ENCODE measurements around the gene NFKBIE. TPM values are rescaled to one million over a fixed set of nuclear protein-coding genes. Genes with fewer than 3 reads are reported as not detected.

Gene NFKBIE
- total RNA-seq, 4 donors from 2014 or later: 7.0 to 10.4 (median 8.5) TPM

- WGBS: 90% methylated on average over 14 of the region's 14 CpGs
- Histone ChIP-seq H3K9me3 (no peaks in the 10 kb centered on the region), H3K36me3 (peaks cover 63 to 82% (median 75%) of the 10 kb centered on the region in 4 donors), H3K27me3 (no peaks in the 10 kb centered on the region), H3K4me1 (peaks cover 37 to 78% (median 74%) of the 10 kb centered on the region in 4 donors), H3K4me3 (no peak overlapping the region), H3K27ac (replicated peaks in 1 of 4) (no peak overlapping the region)
- DNase-seq (ENCODE audit: extremely low spot score): no peak
- intact Hi-C loops (cut with DNase I): no loop called here
- no peak for TF ChIP-seq EP300 (IDR thresholded peaks at IDR 0.05)
- no peak for TF ChIP-seq POLR2AphosphoS5 (IDR thresholded peaks at IDR 0.05)
- TF ChIP-seq POLR2A (IDR thresholded peaks at IDR 0.05; ENCODE audit: low read depth): no peak
- TF ChIP-seq CTCF (IDR thresholded peaks at IDR 0.05): no peak
These were observed 13.5 kb downstream of the NFKBIE start for GRCh38 chr6:44251576-44252524.

- DNase-seq (ENCODE audit: extremely low spot score): no peak
- Histone ChIP-seq H3K36me3 (peaks cover 63 to 76% (median 73%) of the 10 kb centered on the region in 4 donors), H3K4me3 (no peak overlapping the region), H3K9me3 (no peaks in the 10 kb centered on the region), H3K4me1 (peaks cover 31 to 69% (median 66%) of the 10 kb centered on the region in 4 donors), H3K27me3 (no peaks in the 10 kb centered on the region), H3K27ac (replicated peaks in 1 of 4) (peak overlapping the region in 1 of 4 donors; percentile 15)
- intact Hi-C loops (cut with DNase I): no loop called here
- 66% methylated on average over 3 of the region's 3 CpGs for WGBS
- TF ChIP-seq POLR2A (IDR thresholded peaks at IDR 0.05; ENCODE audit: low read depth): no peak
- no peak for TF ChIP-seq EP300 (IDR thresholded peaks at IDR 0.05)
- no peak for TF ChIP-seq CTCF (IDR thresholded peaks at IDR 0.05)
- TF ChIP-seq POLR2AphosphoS5 (IDR thresholded peaks at IDR 0.05): no peak
These were observed 14.6 kb downstream of the NFKBIE start for GRCh38 chr6:44250718-44251123.

- Histone ChIP-seq H3K27ac (replicated peaks in 1 of 4) (peak overlapping the region in 1 of 4 donors; percentile 15), H3K27me3 (no peaks in the 10 kb centered on the region), H3K36me3 (peaks cover 63 to 70% (median 68%) of the 10 kb centered on the region in 4 donors), H3K4me1 (peaks cover 30 to 72% (median 68%) of the 10 kb centered on the region in 4 donors), H3K4me3 (no peak overlapping the region), H3K9me3 (no peaks in the 10 kb centered on the region)
- intact Hi-C loops (cut with DNase I): no loop called here
- DNase-seq (ENCODE audit: extremely low spot score): no peak
- TF ChIP-seq POLR2AphosphoS5 (IDR thresholded peaks at IDR 0.05) (no peak), EP300 (IDR thresholded peaks at IDR 0.05) (no peak), CTCF (IDR thresholded peaks at IDR 0.05) (no peak), POLR2A (IDR thresholded peaks at IDR 0.05; ENCODE audit: low read depth) (no peak)
- 70% methylated on average over 6 of the region's 6 CpGs for WGBS
These were observed 15.2 kb downstream of the NFKBIE start for GRCh38 chr6:44250067-44250717.

GRCh38 chr6:44249082-44249748, 16.1 kb downstream of the NFKBIE start:
- Histone ChIP-seq H3K27ac (replicated peaks in 1 of 4) (peak overlapping the region in 3 of 4 donors; percentile 95 to 99 (median 98)), H3K4me3 (peak overlapping the region in 3 of 4 donors; percentile 73 to 100 (median 95))
- no peak for TF ChIP-seq EP300 (IDR thresholded peaks at IDR 0.05)
- peak in 1 of 2 donors; percentile 8 for TF ChIP-seq POLR2AphosphoS5 (IDR thresholded peaks at IDR 0.05)

More at GRCh38 chr6:44249082-44249748, 16.1 kb downstream of the NFKBIE start:
- no peak for DNase-seq (ENCODE audit: extremely low spot score)
- 79% methylated on average over 9 of the region's 9 CpGs for WGBS
- H3K36me3 ChIP-seq: peaks cover 54 to 61% (median 58%) of the 10 kb centered on the region in 4 donors
- H3K27me3 ChIP-seq: no peaks in the 10 kb centered on the region
- intact Hi-C loops (cut with DNase I): no loop called here
- H3K9me3 ChIP-seq: no peaks in the 10 kb centered on the region
- H3K4me1 ChIP-seq: peaks cover 30 to 65% (median 60%) of the 10 kb centered on the region in 4 donors

Data from esophagus muscularis mucosa (tissue), 4 donors.